NCI-H2227 (cell line): Measurements from ENCODE around the gene PELI1.
A peak's percentile ranks its signal among the peaks of the same experiment; 100 is the strongest.

Experiments
- DNase-seq: peaks from one replicate; lab custom pipeline; 2025; ENCODE audit not compliant: unreplicated experiment; lab: John Stamatoyannopoulos, UW

Gene PELI1

GRCh38 chr2:64157792-64158191 is 13.6 kb upstream of the PELI1 start:
- no peak for DNase-seq

DNA sequence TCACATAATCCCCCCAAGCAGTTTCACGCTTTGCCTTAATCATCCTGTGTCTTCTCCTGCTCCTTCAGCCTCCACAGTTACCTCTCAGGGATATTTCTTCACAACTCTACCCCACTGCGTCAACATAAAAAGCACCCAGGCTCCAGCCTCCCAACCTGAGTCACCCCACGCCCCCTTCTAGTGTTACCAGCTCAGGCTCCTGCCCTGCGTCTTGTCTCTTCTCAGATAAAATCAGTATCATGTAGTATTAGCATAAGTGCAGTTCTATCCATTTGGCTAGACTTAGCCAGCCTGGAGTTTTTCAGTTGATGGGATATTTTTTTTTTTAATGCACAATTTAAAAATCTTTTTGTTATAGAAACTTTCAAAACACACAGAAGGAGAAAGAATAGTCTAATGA is 9.6 kb upstream of the PELI1 start:
- DNase-seq, result no peak

DNA sequence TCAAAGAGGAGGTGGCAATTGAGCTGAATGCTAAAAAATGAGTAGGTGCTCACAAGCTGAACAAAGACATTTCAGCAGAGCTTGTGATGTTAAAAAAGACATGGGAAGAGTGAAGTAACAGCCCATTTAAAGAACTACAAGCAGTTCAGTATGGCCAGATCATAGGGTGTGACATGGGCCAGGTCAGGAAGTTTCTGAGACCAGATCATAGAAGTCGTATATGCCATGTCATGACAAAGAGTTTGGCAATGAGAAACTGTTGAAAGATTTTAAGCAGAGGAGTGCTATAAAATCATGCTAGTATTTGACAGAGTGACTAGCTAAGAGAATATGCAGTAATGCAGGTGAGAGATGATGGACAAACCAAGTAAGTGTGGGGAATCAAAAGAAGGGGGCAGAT is 7.3 kb upstream of the PELI1 start:
- DNase-seq, result no peak

- no peak for DNase-seq
These were observed 1.5 kb upstream of the PELI1 start for GRCh38 chr2:64145714-64146113.

GRCh38 chr2:64145119-64145518 is 899 bp upstream of the PELI1 start:
- no peak for DNase-seq

GRCh38 chr2:64143169-64144056 is 807 bp downstream of the PELI1 start:
- DNase-seq, result peak; percentile 76

DNA sequence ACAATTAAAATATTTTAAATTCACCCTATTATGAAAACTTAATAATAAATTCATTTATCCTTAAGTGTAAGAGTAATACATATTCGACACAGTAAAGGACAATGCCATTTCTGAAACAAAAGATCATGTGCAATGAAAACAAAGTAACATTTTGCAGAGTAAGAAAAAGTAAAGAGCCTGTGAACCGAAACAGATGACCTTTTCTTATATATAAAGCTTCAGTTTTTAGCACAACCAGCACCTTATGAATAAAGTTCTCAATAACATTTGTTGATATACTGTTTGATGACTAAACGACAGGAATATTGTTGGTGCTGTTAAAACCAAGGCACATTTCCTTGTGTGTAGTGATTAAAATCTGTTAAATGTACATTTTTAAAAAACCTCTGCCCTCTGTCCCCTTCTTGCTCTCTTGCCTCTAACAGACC is 1.5 kb downstream of the PELI1 start:
- DNase-seq, result no peak

DNA sequence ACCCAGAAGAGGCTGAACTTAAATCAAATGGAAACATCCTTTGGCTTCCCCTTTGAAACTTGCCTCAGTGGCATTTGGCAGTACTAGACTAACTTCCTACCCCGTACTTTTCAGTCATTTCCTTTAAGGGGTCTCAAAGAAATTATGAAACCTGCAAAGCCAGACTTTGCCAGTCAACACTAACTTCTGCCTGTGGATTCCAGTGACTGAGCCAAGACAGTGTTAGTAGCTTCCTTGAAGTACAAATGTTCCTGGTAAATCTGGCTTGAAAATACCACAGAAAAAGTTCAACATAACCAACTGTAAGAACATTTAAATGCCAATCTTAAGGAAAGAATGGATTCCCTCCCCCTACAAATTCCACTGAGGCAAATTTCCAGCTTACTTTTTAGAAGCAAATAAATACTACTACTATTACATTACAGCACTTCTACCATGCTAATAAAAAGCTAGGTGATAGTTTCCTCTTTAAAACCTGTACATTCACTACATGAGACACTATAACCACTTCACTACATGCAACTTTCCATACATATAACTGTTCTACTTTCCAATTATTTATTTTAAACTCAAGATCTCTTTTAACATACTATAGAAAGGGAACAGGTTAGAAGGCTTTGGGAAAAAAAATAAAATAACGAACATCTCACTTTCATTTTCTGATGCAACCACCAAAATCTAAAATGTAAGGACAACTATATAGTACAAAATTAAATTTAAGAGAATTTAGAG is 2.4 kb downstream of the PELI1 start:
- no peak for DNase-seq

DNA sequence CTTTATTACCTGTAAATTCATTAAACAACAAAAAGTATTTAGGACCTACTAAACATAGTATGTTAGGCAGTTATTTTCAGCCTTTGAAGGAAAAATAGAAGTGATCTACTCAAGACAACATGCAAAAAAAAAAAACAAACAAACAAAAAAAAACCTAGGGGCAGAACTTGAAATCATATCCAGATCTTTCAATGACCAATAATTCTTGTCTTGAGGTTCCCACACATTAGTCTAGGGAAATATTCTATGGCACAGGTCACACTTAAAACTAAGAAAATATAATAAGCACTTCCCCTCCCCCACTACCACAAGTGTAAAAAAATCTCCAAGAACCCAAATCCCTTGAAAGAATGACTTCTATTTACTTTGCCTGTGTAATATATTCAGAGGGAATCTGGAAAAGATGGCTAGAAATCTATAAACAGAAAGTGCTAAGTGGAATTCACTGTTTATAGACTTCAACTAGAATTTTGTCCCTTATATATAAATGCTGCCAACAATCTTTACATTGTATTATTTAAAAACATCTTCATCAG is 3.5 kb downstream of the PELI1 start:
- DNase-seq, result no peak

GRCh38 chr2:64139956-64140355 is 4.3 kb downstream of the PELI1 start:
- DNase-seq, result no peak

DNA sequence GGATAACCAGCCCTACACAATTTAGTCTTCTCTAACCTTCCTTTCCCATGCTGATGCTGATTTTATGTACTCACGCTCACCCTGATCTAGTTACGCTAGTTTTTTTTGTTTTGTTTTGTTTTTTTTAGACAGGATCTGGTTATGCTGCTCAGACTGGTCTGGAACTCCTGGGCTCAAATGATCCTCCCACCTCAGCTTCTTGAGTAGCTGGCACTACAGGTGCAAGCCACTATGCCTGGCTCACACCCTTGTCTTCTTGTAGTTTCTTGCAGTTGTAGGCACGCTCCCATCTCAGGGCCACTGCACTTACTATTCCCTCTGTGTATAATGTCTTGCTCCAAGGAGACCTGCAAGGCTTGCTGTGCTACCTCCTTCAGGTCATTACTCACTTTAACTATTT is 6.2 kb downstream of the PELI1 start:
- DNase-seq, result no peak

DNA sequence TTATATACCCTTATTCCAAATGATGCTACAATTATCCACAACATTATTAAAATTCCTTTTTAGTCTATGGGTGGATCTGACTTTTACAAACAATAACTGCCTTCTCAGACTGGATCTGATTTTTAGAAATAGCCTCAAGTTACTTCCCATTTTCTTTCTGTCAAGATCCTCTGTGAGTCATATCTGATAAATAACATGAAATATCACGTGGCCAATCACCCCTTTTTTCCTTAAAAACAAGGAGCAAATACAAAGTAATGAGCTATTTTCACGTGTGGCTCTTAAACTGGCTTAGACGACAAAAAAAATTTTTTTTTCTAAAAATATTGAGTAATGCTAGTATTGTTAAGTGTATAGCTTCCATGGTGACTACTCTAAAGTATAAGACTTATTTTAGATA is 6.7 kb downstream of the PELI1 start:
- no peak for DNase-seq

DNA sequence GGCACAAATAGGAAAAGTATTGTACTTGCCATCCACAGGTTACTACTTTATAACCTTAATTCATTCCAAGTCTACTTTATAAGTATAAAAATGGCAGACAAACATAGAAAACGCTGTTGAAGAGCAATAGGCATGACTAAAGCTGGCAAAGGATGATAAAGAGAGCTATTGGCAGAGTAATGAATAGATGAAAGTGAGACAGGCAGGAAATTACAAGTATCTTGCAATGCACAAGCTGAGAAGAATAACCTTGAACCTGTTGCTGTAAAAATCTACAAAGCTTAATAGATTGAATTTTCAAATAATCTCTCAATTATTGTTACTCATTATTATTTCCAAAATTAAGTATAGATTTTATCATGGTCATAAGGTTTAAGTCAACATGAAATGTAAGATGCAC is 8.8 kb downstream of the PELI1 start:
- DNase-seq, result no peak

GRCh38 chr2:64134813-64135212 is 9.4 kb downstream of the PELI1 start:
- no peak for DNase-seq

DNA sequence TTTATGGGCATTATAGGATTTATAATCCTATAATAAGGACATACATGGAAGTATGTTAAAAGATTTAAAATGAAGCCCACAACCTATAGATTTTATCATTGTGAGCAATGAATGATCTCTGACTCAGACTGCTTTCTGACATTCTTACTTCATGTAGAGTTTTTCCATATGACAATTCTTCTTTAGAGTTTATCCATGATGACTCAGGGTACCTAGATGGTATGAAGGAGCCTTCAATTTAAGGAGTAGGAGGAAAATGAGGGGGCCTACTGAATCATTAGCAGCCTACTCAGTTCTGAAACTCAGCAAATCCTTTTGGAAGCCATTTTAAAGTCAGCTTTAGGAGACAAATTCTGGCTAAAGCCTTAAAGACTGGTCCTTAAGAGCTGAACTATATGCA is 10.4 kb downstream of the PELI1 start:
- DNase-seq, result no peak

- no peak for DNase-seq
These were observed 10.9 kb downstream of the PELI1 start for GRCh38 chr2:64133354-64133753.

GRCh38 chr2:64130333-64130732 is 13.9 kb downstream of the PELI1 start:
- DNase-seq, result no peak

DNA sequence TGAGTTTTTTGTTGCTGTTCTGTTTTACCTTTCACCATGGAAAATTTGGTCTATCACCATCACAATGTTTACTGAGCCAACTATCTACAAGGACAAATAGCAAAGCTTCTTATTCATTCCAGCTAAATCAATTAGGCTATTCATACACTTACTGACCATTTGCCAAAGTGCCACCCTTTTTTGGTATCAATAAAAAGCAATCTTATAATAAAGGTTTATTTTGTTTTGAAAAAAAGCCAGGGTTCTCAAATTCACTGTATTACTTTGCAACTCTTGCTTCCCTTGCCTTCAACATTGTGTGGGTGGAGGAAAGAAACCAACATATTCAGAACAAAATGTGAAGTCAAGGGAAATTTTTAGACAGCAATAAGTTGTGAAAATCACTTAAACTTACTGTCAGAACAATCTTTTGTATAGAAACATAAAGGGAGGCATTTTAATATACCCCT is 15.3 kb downstream of the PELI1 start:
- DNase-seq, result no peak

- no peak for DNase-seq
These were observed 15.8 kb downstream of the PELI1 start for GRCh38 chr2:64128406-64128805.

- DNase-seq, result no peak
These were observed 17.1 kb downstream of the PELI1 start for GRCh38 chr2:64127119-64127518.

DNA sequence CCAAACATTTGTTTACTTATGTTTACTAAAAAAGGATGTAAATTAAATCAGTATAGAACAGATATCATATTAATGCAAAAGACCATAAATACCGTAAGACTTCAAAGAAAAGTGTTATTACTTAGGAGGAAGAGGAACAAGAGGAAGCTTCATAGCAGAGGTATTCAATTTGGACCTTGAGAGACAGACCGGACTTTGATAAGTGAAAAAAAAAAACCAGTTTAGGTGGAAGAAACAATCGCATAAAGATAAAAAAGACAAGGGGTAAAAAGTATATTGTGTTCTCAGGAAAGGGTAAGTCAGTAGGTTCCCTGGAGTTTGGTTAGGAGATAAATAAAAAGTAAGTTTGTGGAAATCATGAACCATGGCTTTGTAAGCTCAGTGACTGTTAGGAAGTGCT is 17.6 kb downstream of the PELI1 start:
- DNase-seq, result no peak

GRCh38 chr2:64124571-64124970 is 19.6 kb downstream of the PELI1 start:
- no peak for DNase-seq
